Esophagus squamous epithelium (tissue), 5 donors: ENCODE results near the gene ALOX15B. TPM values are rescaled to one million over a fixed set of nuclear protein-coding genes. Genes with fewer than 3 reads are reported as not detected.
A peak's percentile ranks its signal among the peaks of the same experiment; 100 is the strongest.

Experiments used
- DNase-seq: peaks from one replicate; lab custom pipeline; 2025; lab: John Stamatoyannopoulos, UW
- H3K27ac ChIP-seq, 4 donors: fragments of 200-600 bp; sonication (generic); one replicate each; pipeline ENCODE4 v1.5.1; 2016 to 2019; ENCODE audit warnings: mild to moderate bottlenecking in 1 of 4
- H3K27me3 ChIP-seq, 4 donors: fragments of 200-600 bp; sonication (generic); 1 replicate in 3 of 4; 2 replicates in 1 of 4; pipeline versions ENCODE4 v1.5.1 to v1.6.0; 2017 to 2021; ENCODE audit warnings: antibody characterized with exemption in 1 of 4
- H3K36me3 ChIP-seq, 3 donors: fragments of 200-600 bp; sonication (generic); one replicate each; pipeline ENCODE4 v1.5.1; 2016 to 2019
- H3K4me1 ChIP-seq, 3 donors: fragments of 200-600 bp; sonication (generic); one replicate each; pipeline ENCODE4 v1.5.1; 2017 to 2019
- H3K4me3 ChIP-seq, 4 donors: fragments of 200-600 bp; sonication (generic); 1 replicate in 3 of 4; 2 replicates in 1 of 4; pipeline ENCODE4 v1.5.1; 2016 to 2019; ENCODE audit warnings: mild to moderate bottlenecking in 2 of 4, moderate library complexity in 1 of 4
- H3K9me3 ChIP-seq, 3 donors: fragments of 200-600 bp; sonication (generic); one replicate each; pipeline ENCODE4 v1.5.1; 2016 to 2019
- CTCF ChIP-seq, 6 experiments: fragments of 450-650 bp in 4 of 6; fragments of 200-600 bp in 2 of 6; sonication (generic) in 2 of 6; IDR thresholded peaks; one replicate each; pipeline ENCODE4 v1.5.1; 2016 to 2019; ENCODE audit warnings: antibody characterized with exemption in 6 of 6, mild to moderate bottlenecking in 4 of 6, moderate library complexity in 4 of 6
- POLR2A ChIP-seq, 4 donors: fragments of 450-650 bp; IDR thresholded peaks; one replicate each; pipeline ENCODE4 v1.6.1; 2017; ENCODE audit warnings: antibody characterized with exemption in 4 of 4, mild to moderate bottlenecking in 4 of 4, moderate library complexity in 3 of 4
- WGBS, 2 donors: methylation state at CpG; one replicate each; pipeline ENCODE4 v1.1.5; 2018; 5-methylcytosine and 5-hydroxymethylcytosine counted together
- intact Hi-C: fragments of 100-400 bp; cut with DNase I; formaldehyde crosslinking; loops from one replicate; pipeline ENCODE4 v1.15.0; 2022
- total RNA-seq, 4 donors: library from RNA; depleted of rRNA; stranded (reverse); fragments of >200 nt; gene quantifications; one replicate each; pipeline ENCODE4 v1.1.0, GENCODE V29; 2016
- donor health status: DM: yes; HTN: yes; CAD: no.

ALOX15B gene
- total RNA-seq, 4 donors from 2014 or later = 24.0 to 104 (median 50.5) TPM

GRCh38 chr17:8048736-8049135 lies 9.9 kb downstream of the ALOX15B start:
- H3K36me3 ChIP-seq = no peaks in the 10 kb centered on the region
- intact Hi-C loops = loop anchor here (5.0 to 10.0 kb wide), 3 partner anchors 36 to 141 kb away; no protein-coding TSS in a partner anchor
- H3K27ac ChIP-seq = no peak overlapping the region
- H3K9me3 ChIP-seq = no peaks in the 10 kb centered on the region
- 73 to 90% methylated on average over 5 to 7 of the region's 8 CpGs for WGBS, 2 donors
- H3K27me3 ChIP-seq = peaks cover 0 to 31% (median 0%) of the 10 kb centered on the region in 4 donors
- H3K4me3 ChIP-seq = no peak overlapping the region
- DNase-seq = no peak
- H3K4me1 ChIP-seq = no peaks in the 10 kb centered on the region
- no peak for TF ChIP-seq CTCF (IDR thresholded peaks at IDR 0.05)

DNA sequence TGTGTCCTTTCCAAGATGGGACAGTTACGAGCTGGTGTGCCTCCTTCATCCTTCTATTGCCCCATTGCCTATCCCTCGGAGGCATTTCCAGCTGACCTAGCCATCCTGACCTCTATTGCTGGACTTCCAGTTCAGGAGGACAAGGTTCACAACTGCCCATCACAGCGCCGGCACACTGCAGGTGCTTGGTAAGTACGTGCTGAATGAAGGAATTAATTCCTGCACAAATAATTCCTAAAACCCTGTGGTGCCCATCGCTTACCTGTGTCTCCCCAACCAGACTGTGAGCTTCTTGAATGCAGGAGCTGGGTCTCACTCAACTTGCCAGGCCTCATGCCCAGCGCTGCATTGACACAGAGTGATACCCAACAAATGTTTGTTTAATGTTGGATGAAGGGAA lies 13.0 kb downstream of the ALOX15B start:
- H3K36me3 ChIP-seq = no peaks in the 10 kb centered on the region
- H3K4me1 ChIP-seq = peaks cover 0 to 16% (median 5%) of the 10 kb centered on the region in 3 donors
- DNase-seq = no peak
- H3K27me3 ChIP-seq = peaks cover 0 to 22% (median 0%) of the 10 kb centered on the region in 4 donors
- intact Hi-C loops = no loop called here
- H3K9me3 ChIP-seq = no peaks in the 10 kb centered on the region
- WGBS, 2 donors = 80 to 88% methylated on average over 7 of the region's 7 CpGs
- TF ChIP-seq POLR2A (IDR thresholded peaks at IDR 0.05) (no peak), CTCF (IDR thresholded peaks at IDR 0.05) (no peak)
- no peak overlapping the region for H3K4me3 ChIP-seq
- H3K27ac ChIP-seq = no peak overlapping the region

DNA sequence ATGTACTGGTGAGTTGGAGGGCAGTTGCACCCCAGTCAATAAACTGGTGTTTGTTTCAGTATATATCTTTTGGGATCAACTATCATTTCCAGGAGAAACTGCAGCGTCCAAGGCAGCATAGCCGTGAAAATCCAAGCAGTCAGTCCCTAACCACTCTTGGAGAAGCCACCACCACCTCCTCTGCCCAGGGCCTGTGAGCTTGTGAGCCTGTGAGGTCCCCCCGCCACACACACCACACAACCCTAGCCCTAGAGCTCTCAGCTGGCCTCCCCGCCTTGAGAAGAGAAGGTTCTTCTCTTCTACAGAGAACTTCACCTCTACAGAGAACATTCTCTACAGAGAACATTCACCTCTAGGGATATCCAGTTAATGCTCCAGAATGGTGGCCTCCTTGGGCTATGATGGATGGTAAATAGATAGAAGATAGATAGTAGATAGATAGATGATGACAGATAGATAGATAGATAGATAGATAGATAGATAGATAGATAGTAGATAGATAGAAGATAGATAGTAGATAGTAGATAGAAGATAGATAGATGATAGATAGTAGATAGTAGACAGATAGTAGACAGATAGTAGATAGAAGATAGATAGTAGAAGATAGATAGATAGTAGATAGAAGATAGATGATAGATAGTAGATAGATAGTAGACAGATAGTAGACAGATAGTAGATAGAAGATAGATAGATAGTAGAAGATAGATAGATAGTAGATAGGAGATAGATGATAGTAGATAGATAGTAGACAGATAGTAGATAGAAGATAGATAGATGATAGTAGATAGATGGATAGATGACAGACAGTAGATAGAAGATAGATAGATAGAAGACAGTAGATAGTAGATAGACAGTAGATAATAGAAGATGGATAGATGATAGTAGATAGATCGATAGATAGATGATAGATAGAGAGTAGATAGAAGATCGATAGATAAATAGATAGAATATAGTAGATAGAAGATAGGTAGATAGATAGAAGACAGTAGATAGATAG lies 13.7 kb downstream of the ALOX15B start:
- intact Hi-C loops = no loop called here
- 88 to 95% methylated on average over 6 of the region's 6 CpGs for WGBS, 2 donors
- H3K4me3 ChIP-seq = no peak overlapping the region
- H3K9me3 ChIP-seq = no peaks in the 10 kb centered on the region
- no peak for DNase-seq
- peaks cover 0 to 22% (median 5%) of the 10 kb centered on the region in 3 donors for H3K4me1 ChIP-seq
- H3K36me3 ChIP-seq = no peaks in the 10 kb centered on the region
- peaks cover 0 to 22% (median 0%) of the 10 kb centered on the region in 4 donors for H3K27me3 ChIP-seq
- no peak for TF ChIP-seq CTCF (IDR thresholded peaks at IDR 0.05)
- no peak overlapping the region for H3K27ac ChIP-seq

DNA sequence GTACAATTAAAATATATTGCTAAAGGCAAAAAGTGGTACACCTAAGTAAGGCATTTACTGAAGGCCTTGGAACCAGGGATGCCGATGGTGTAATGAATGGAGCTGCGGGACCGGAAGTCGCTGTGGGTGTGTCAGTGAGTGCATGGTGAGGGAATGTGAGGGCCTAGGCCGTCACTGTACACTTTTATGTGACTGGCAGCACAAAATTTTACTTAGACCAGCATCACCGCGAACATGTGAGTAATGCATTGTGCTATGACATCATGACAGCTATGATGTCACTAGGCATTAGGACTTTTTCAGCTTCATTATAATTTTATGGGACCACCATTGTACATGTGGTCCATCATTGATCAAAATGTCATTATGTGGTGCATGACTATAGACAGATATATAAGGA lies 14.7 kb downstream of the ALOX15B start:
- Histone ChIP-seq H3K27ac (no peak overlapping the region), H3K36me3 (no peaks in the 10 kb centered on the region), H3K27me3 (peaks cover 0 to 33% (median 0%) of the 10 kb centered on the region in 4 donors), H3K9me3 (no peaks in the 10 kb centered on the region), H3K4me3 (no peak overlapping the region), H3K4me1 (peaks cover 0 to 29% (median 8%) of the 10 kb centered on the region in 3 donors)
- no peak for DNase-seq
- WGBS, 2 donors = 88 to 91% methylated on average over 7 of the region's 7 CpGs
- no peak for TF ChIP-seq POLR2A (IDR thresholded peaks at IDR 0.05)
- TF ChIP-seq CTCF (IDR thresholded peaks at IDR 0.05) = no peak
- intact Hi-C loops = no loop called here

DNA sequence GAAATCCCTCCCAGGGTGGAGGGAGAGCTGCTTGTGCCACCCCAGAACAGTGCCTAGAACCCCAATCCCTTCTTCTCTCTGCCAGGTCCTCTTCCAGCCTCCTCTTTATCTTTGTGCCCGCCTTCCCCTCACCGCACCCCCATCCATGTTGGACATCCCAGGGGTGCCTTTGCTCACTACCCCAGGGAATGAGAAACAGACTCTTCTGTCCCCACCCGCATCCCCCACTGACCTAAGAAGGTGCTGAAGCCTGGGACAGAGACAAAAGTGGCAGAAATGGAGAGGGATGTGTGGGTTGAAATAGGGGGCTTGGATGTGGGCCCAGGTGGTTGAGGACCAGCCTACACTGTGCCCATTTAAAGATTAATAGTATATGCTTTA lies 17.0 kb downstream of the ALOX15B start:
- intact Hi-C loops = no loop called here
- Histone ChIP-seq H3K27me3 (peaks cover 0 to 55% (median 6%) of the 10 kb centered on the region in 4 donors), H3K27ac (peak overlapping the region in 2 of 4 donors; percentile 39 to 46), H3K4me3 (no peak overlapping the region), H3K4me1 (peaks cover 0 to 29% (median 8%) of the 10 kb centered on the region in 3 donors), H3K36me3 (no peaks in the 10 kb centered on the region), H3K9me3 (no peaks in the 10 kb centered on the region)
- 63 to 95% methylated on average over 3 of the region's 3 CpGs for WGBS, 2 donors
- no peak for DNase-seq
- TF ChIP-seq CTCF (IDR thresholded peaks at IDR 0.05) (no peak), POLR2A (IDR thresholded peaks at IDR 0.05) (no peak)
